Measurements from ENCODE around the gene ICAM2. TPM values are rescaled to one million over a fixed set of nuclear protein-coding genes. Genes with fewer than 3 reads are reported as not detected.

The ICAM2 gene
- total RNA-seq, 1 donor from 2014 or later: not detected

GRCh38 chr17:64017381-64017980 lies 3.0 kb downstream of the ICAM2 start:
- peaks cover 3% of the 10 kb centered on the region for H3K4me1 Mint-ChIP-seq (ENCODE audit: low read depth, unreplicated experiment)
- Histone ChIP-seq H3K4me1 (ENCODE audit: insufficient read depth, low read length) (no peaks in the 10 kb centered on the region), H4K20me1 (ENCODE audit: insufficient read depth, low read length) (no peaks in the 10 kb centered on the region), H3K4me2 (ENCODE audit: low read length) (no peak overlapping the region), H2AFZ (ENCODE audit: low read depth, low read length) (no peak overlapping the region), H3K79me2 (ENCODE audit: insufficient read depth, low read length) (no peaks in the 10 kb centered on the region), H3K4me3 (ENCODE audit: insufficient read depth, low read depth, low read length) (no peak overlapping the region), H3K36me3 (ENCODE audit: insufficient read depth, low read length) (no peaks in the 10 kb centered on the region), H3K9me3 (ENCODE audit: insufficient read depth, low read depth, low read length) (no peaks in the 10 kb centered on the region), H3K27me3 (ENCODE audit: insufficient read depth, low read length) (peaks cover 11% of the 10 kb centered on the region), H3K27ac (ENCODE audit: low read depth, low read length) (no peak overlapping the region), H3K9ac (ENCODE audit: low read length) (no peak overlapping the region)
- TF ChIP-seq EZH2 (IDR thresholded peaks at IDR 0.05; ENCODE audit: insufficient read depth, low read length) (no peak), CTCF (IDR thresholded peaks at IDR 0.05; ENCODE audit: insufficient read depth, low read depth, low read length) (no peak)
- H3K27ac Mint-ChIP-seq (ENCODE audit: unreplicated experiment): no peak overlapping the region
- no peak overlapping the region for H3K4me3 Mint-ChIP-seq (ENCODE audit: unreplicated experiment)
- peaks cover 6% of the 10 kb centered on the region for H3K27me3 Mint-ChIP-seq (ENCODE audit: low read depth, unreplicated experiment)
- no peaks in the 10 kb centered on the region for H3K36me3 Mint-ChIP-seq (ENCODE audit: low read depth, unreplicated experiment)
- DNase-seq (ENCODE audit: low read depth) (no peak), FAIRE-seq (no peak)
- H3K9me3 Mint-ChIP-seq (ENCODE audit: unreplicated experiment): no peaks in the 10 kb centered on the region

GRCh38 chr17:64016974-64017373 lies 3.5 kb downstream of the ICAM2 start:
- no peak for TF ChIP-seq CTCF (IDR thresholded peaks at IDR 0.05; ENCODE audit: insufficient read depth, low read depth, low read length)
- no peak for TF ChIP-seq EZH2 (IDR thresholded peaks at IDR 0.05; ENCODE audit: insufficient read depth, low read length)
- Histone ChIP-seq H3K27ac (ENCODE audit: low read depth, low read length) (no peak overlapping the region), H3K9me3 (ENCODE audit: insufficient read depth, low read depth, low read length) (no peaks in the 10 kb centered on the region), H3K27me3 (ENCODE audit: insufficient read depth, low read length) (peaks cover 11% of the 10 kb centered on the region), H2AFZ (ENCODE audit: low read depth, low read length) (no peak overlapping the region), H3K4me2 (ENCODE audit: low read length) (no peak overlapping the region), H3K79me2 (ENCODE audit: insufficient read depth, low read length) (no peaks in the 10 kb centered on the region), H4K20me1 (ENCODE audit: insufficient read depth, low read length) (no peaks in the 10 kb centered on the region), H3K36me3 (ENCODE audit: insufficient read depth, low read length) (no peaks in the 10 kb centered on the region), H3K4me3 (ENCODE audit: insufficient read depth, low read depth, low read length) (no peak overlapping the region), H3K4me1 (ENCODE audit: insufficient read depth, low read length) (no peaks in the 10 kb centered on the region), H3K9ac (ENCODE audit: low read length) (no peak overlapping the region)
- FAIRE-seq: no peak
- Mint-ChIP-seq H3K27me3 (ENCODE audit: low read depth, unreplicated experiment) (peaks cover 3% of the 10 kb centered on the region), H3K9me3 (ENCODE audit: unreplicated experiment) (no peaks in the 10 kb centered on the region), H3K36me3 (ENCODE audit: low read depth, unreplicated experiment) (no peaks in the 10 kb centered on the region), H3K4me1 (ENCODE audit: low read depth, unreplicated experiment) (peaks cover 3% of the 10 kb centered on the region), H3K27ac (ENCODE audit: unreplicated experiment) (no peak overlapping the region), H3K4me3 (ENCODE audit: unreplicated experiment) (no peak overlapping the region)
- no peak for DNase-seq (ENCODE audit: low read depth)

DNA sequence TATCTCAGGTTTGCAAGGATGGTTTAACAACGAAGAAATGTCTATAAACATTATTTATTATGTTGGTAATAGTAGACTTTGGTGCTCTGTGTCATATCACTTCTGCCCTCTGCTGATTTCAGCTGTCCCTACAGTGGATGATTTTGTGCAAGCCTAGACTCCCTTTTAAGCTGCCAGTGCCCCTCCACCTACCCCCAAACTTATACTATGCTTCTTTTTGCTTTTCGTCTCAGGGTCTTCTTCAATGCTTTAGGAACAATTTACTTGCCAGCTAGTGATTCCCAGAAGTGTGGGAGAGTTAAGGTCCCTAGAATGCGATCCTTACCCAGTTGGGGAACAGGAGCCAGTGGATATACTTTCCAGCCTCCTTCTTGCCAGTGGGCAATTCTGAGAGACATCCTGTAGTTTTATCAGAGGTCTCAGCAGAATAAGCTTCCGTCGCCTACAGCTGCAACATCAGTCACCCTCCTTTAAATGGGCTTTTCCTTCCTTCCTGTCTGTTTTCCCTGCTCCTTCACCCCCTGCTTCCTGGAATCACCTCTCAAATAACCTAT lies 4.1 kb downstream of the ICAM2 start:
- no peaks in the 10 kb centered on the region for H3K36me3 ChIP-seq (ENCODE audit: insufficient read depth, low read length)
- Mint-ChIP-seq H3K9me3 (ENCODE audit: unreplicated experiment) (no peaks in the 10 kb centered on the region), H3K4me3 (ENCODE audit: unreplicated experiment) (no peak overlapping the region), H3K36me3 (ENCODE audit: low read depth, unreplicated experiment) (no peaks in the 10 kb centered on the region), H3K27ac (ENCODE audit: unreplicated experiment) (no peak overlapping the region), H3K4me1 (ENCODE audit: low read depth, unreplicated experiment) (peaks cover 3% of the 10 kb centered on the region), H3K27me3 (ENCODE audit: low read depth, unreplicated experiment) (peaks cover 5% of the 10 kb centered on the region)
- H3K79me2 ChIP-seq (ENCODE audit: insufficient read depth, low read length): no peaks in the 10 kb centered on the region
- DNase-seq (ENCODE audit: low read depth) (no peak), FAIRE-seq (no peak)
- H3K4me2 ChIP-seq (ENCODE audit: low read length): no peak overlapping the region
- H2AFZ ChIP-seq (ENCODE audit: low read depth, low read length): no peak overlapping the region
- peaks cover 11% of the 10 kb centered on the region for H3K27me3 ChIP-seq (ENCODE audit: insufficient read depth, low read length)
- no peak overlapping the region for H3K27ac ChIP-seq (ENCODE audit: low read depth, low read length)
- no peak overlapping the region for H3K9ac ChIP-seq (ENCODE audit: low read length)
- H3K4me3 ChIP-seq (ENCODE audit: insufficient read depth, low read depth, low read length): no peak overlapping the region
- no peak for TF ChIP-seq EZH2 (IDR thresholded peaks at IDR 0.05; ENCODE audit: insufficient read depth, low read length)
- no peak for TF ChIP-seq CTCF (IDR thresholded peaks at IDR 0.05; ENCODE audit: insufficient read depth, low read depth, low read length)
- no peaks in the 10 kb centered on the region for H3K4me1 ChIP-seq (ENCODE audit: insufficient read depth, low read length)
- H3K9me3 ChIP-seq (ENCODE audit: insufficient read depth, low read depth, low read length): no peaks in the 10 kb centered on the region
- no peaks in the 10 kb centered on the region for H4K20me1 ChIP-seq (ENCODE audit: insufficient read depth, low read length)
